IPS-NIHi7 (cell line): ENCODE measurements around the gene PASK.
"Not testable (repeated sequence)": the region's sequence is repeated elsewhere in the genome, so short reads cannot be mapped to it uniquely, and the experiment has no call there.

Source experiments
- DNase-seq: peaks from one replicate; pipeline ENCODE4 v3.0.0; 2012; ENCODE audit warnings: mixed read lengths; ENCODE audit errors: extremely low spot score

Gene PASK

GRCh38 chr2:241107031-241107783 lies 42.1 kb downstream of the PASK start:
- DNase-seq: no peak

- DNase-seq: no peak
These were observed 43.6 kb downstream of the PASK start for GRCh38 chr2:241105641-241106040.

GRCh38 chr2:241104611-241105010 lies 44.7 kb downstream of the PASK start:
- DNase-seq: not testable (repeated sequence)

GRCh38 chr2:241103176-241103595 lies 46.1 kb downstream of the PASK start:
- no peak for DNase-seq

- DNase-seq: peak; percentile 92
These were observed 47.0 kb downstream of the PASK start, which contains the start of gene MTERF4 for GRCh38 chr2:241102239-241102803. MTERF4 (minus strand) TSS chr2:241102287; CDS start chr2:241102273, 14 bp downstream.

- DNase-seq: no peak
These were observed 50.0 kb downstream of the PASK start for GRCh38 chr2:241099246-241099645.

GRCh38 chr2:241096979-241097378 lies 52.3 kb downstream of the PASK start:
- DNase-seq: no peak

- DNase-seq: no peak
These were observed 53.5 kb downstream of the PASK start for GRCh38 chr2:241095594-241096290.

GRCh38 chr2:241094924-241095420 lies 54.3 kb downstream of the PASK start:
- no peak for DNase-seq

GRCh38 chr2:241094172-241094571 lies 55.1 kb downstream of the PASK start:
- DNase-seq: peak; percentile 20

GRCh38 chr2:241093133-241093781 lies 56.0 kb downstream of the PASK start:
- DNase-seq: not testable (repeated sequence)

GRCh38 chr2:241092677-241093076 lies 56.6 kb downstream of the PASK start:
- DNase-seq: no peak

- no peak for DNase-seq
These were observed 57.4 kb downstream of the PASK start for GRCh38 chr2:241091734-241092445.

GRCh38 chr2:241091201-241091600 lies 58.1 kb downstream of the PASK start:
- no peak for DNase-seq

GRCh38 chr2:241088791-241089732 lies 60.2 kb downstream of the PASK start:
- DNase-seq: no peak

- no peak for DNase-seq
These were observed 60.9 kb downstream of the PASK start for GRCh38 chr2:241088376-241088775.

GRCh38 chr2:241087420-241088268 lies 61.6 kb downstream of the PASK start:
- no peak for DNase-seq

GRCh38 chr2:241084856-241085444 lies 64.3 kb downstream of the PASK start:
- no peak for DNase-seq

- peak; percentile 12 for DNase-seq
These were observed 66.2 kb downstream of the PASK start for GRCh38 chr2:241083091-241083415.
